ENCODE measurements around the gene FAM124A.

Gene FAM124A

GRCh38 chr13:51201886-51202285 lies 20.3 kb upstream of the FAM124A start:
- TF ChIP-seq, protein P1, sequence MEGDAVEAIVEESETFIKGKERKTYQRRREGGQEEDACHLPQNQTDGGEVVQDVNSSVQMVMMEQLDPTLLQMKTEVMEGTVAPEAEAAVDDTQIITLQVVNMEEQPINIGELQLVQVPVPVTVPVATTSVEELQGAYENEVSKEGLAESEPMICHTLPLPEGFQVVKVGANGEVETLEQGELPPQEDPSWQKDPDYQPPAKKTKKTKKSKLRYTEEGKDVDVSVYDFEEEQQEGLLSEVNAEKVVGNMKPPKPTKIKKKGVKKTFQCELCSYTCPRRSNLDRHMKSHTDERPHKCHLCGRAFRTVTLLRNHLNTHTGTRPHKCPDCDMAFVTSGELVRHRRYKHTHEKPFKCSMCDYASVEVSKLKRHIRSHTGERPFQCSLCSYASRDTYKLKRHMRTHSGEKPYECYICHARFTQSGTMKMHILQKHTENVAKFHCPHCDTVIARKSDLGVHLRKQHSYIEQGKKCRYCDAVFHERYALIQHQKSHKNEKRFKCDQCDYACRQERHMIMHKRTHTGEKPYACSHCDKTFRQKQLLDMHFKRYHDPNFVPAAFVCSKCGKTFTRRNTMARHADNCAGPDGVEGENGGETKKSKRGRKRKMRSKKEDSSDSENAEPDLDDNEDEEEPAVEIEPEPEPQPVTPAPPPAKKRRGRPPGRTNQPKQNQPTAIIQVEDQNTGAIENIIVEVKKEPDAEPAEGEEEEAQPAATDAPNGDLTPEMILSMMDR (IDR thresholded peaks at IDR 0.05; ENCODE audit: borderline replicate concordance, control extremely low read depth, extremely low read depth, insufficient read depth, missing control alignments), result no peak
- in situ Hi-C loops (cut with MboI; ENCODE audit: low sequenced_read_pairs, unreplicated experiment), result no loop called here
- no peak for DNase-seq (ENCODE audit: low spot score)

- TF ChIP-seq, protein P1 (IDR thresholded peaks at IDR 0.05; ENCODE audit: borderline replicate concordance, control extremely low read depth, extremely low read depth, insufficient read depth, missing control alignments), result no peak
- in situ Hi-C loops (cut with MboI; ENCODE audit: low sequenced_read_pairs, unreplicated experiment), result no loop called here
- no peak for DNase-seq (ENCODE audit: low spot score)
Measured at GRCh38 chr13:51202477-51203046, 19.6 kb upstream of the FAM124A start.

GRCh38 chr13:51206584-51206983 lies 15.6 kb upstream of the FAM124A start:
- TF ChIP-seq, protein P1 (IDR thresholded peaks at IDR 0.05; ENCODE audit: borderline replicate concordance, control extremely low read depth, extremely low read depth, insufficient read depth, missing control alignments), result no peak
- in situ Hi-C loops (cut with MboI; ENCODE audit: low sequenced_read_pairs, unreplicated experiment), result no loop called here
- DNase-seq (ENCODE audit: low spot score), result no peak

DNA sequence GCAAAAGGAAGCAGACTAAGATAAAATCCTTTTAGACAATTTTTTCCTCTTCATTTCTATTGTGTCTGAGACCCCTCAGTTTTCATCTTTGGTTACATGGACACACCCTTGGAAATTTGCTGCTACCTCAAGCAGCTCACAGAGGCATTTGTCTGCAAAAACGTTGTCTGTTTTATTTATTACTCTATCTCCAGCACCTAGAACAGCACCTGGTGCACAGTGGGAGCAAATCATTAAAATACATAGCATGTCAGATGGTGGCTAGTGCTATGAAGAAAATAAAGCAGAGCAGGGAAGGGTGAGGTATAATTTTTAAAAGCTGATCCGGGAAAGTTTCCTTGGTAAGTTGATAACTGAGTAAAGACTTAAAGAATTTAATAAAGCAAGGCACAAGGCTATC lies 14.3 kb upstream of the FAM124A start:
- DNase-seq (ENCODE audit: low spot score), result no peak
- TF ChIP-seq, protein P1 (IDR thresholded peaks at IDR 0.05; ENCODE audit: borderline replicate concordance, control extremely low read depth, extremely low read depth, insufficient read depth, missing control alignments), result no peak
- in situ Hi-C loops (cut with MboI; ENCODE audit: low sequenced_read_pairs, unreplicated experiment), result no loop called here

DNA sequence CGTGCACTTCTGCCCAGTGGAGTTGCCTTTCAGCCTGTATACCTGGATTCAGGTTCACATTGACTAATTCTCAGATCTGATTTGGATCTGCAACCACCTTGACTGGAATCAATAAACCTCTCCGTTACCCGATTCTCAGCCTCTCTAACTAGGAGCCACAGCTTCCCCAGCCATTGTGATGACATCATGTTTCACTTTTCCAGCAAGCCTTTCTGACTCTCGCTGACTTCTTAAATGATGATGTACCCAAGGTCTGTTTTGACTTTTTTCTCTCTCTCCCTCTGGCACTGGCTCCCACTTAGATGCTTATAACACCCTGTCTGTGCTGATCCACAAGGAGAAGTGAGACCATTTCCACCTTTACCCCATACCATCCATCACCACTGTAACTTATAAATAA lies 13.5 kb upstream of the FAM124A start:
- TF ChIP-seq, protein P1 (IDR thresholded peaks at IDR 0.05; ENCODE audit: borderline replicate concordance, control extremely low read depth, extremely low read depth, insufficient read depth, missing control alignments), result no peak
- no peak for DNase-seq (ENCODE audit: low spot score)
- in situ Hi-C loops (cut with MboI; ENCODE audit: low sequenced_read_pairs, unreplicated experiment), result no loop called here

DNA sequence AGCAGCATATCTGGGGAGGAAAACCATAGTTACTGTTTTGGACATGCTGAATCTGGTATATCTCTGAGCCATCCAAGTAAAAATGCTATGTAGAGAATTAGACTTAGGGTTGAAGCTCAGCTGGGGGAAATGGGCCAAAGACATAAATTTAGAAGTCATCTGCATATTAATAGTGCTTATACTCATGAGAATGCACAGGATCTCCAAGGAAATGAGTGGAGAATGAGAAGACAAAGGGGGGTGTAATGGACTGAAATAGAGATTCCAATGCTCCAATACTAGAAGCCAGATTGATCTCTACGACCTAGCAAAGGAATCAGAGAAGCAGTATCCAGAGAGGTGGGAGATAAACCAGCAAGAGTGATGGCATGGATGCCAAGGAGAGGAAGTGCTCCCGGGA lies 10.3 kb upstream of the FAM124A start:
- TF ChIP-seq, protein P1 (IDR thresholded peaks at IDR 0.05; ENCODE audit: borderline replicate concordance, control extremely low read depth, extremely low read depth, insufficient read depth, missing control alignments), result no peak
- no peak for DNase-seq (ENCODE audit: low spot score)
- in situ Hi-C loops (cut with MboI; ENCODE audit: low sequenced_read_pairs, unreplicated experiment), result no loop called here

Measured in GM13976 (cell line).